H1 (cell line): ENCODE measurements around the gene PHKA2. TPM values are rescaled to one million over a fixed set of nuclear protein-coding genes. Genes with fewer than 3 reads are reported as not detected.

Experiments
- CTCF ChIA-PET: fragments of 300-600 bp; sonication (Branson Sonifier 250); formaldehyde crosslinking; loops from one replicate; lab custom pipeline; 2021; ENCODE audit not compliant: partially characterized antibody; lab: Charles Lee
- POLR2A ChIA-PET: fragments of 300-600 bp; sonication (Branson Sonifier 250); formaldehyde crosslinking; loops from one replicate; lab custom pipeline; 2021; ENCODE audit warnings: inconsistent platforms; ENCODE audit not compliant: partially characterized antibody; lab: Charles Lee
- DNase-seq, 2 experiments: peaks; one replicate each; pipeline versions ENCODE4 v3.0.0 to v3.0.0-alpha.2; 2010 to 2022; ENCODE audit warnings: low spot score in 2 of 2, low read depth in 1 of 2, mixed read lengths in 1 of 2
- FAIRE-seq: peaks from 2 replicates; lab custom pipeline; 2011; peaks lifted over from hg19 to GRCh38; lab: Jason Lieb, UNC
- H2AFZ ChIP-seq: 2 replicates; pipeline ENCODE4 v1.8.1; 2012; ENCODE audit warnings: low read length, inconsistent platforms
- H2AK5ac ChIP-seq: 2 replicates; pipeline ENCODE4 v1.6.1; 2013; ENCODE audit warnings: low read depth, low read length
- H2BK120ac ChIP-seq: replicated peaks from 2 replicates; pipeline ENCODE3; 2013; ENCODE audit warnings: low read depth, low read length, inconsistent platforms
- H2BK12ac ChIP-seq: 2 replicates; pipeline ENCODE4 v1.6.1; 2013; ENCODE audit warnings: low read depth, low read length
- H2BK15ac ChIP-seq: 2 replicates; pipeline ENCODE4 v1.6.1; 2013; ENCODE audit warnings: low read length
- H2BK20ac ChIP-seq: 2 replicates; pipeline ENCODE4 v1.6.1; 2013; ENCODE audit warnings: low read length
- H2BK5ac ChIP-seq: 2 replicates; pipeline ENCODE4 v1.6.1; 2013; ENCODE audit warnings: low read depth, low read length
- H3K14ac ChIP-seq: 2 replicates; pipeline ENCODE4 v1.6.1; 2013; ENCODE audit warnings: inconsistent platforms; ENCODE audit not compliant: insufficient read length
- H3K18ac ChIP-seq: 2 replicates; pipeline ENCODE4 v1.6.1; 2013; ENCODE audit warnings: low read length; ENCODE audit errors: extremely low read depth
- H3K23ac ChIP-seq: 2 replicates; pipeline ENCODE4 v1.6.1; 2013; ENCODE audit warnings: inconsistent platforms; ENCODE audit not compliant: insufficient read length
- H3K23me2 ChIP-seq: 2 replicates; pipeline ENCODE4 v1.6.1; 2013; ENCODE audit warnings: low read depth, low read length
- H3K27ac ChIP-seq: 2 replicates; pipeline ENCODE4 v1.6.1; 2011; ENCODE audit warnings: low read depth, low read length, inconsistent platforms
- H3K27me3 ChIP-seq, 4 experiments: replicated peaks in 1 of 4; 1 replicate in 1 of 4; 2 replicates in 3 of 4; pipeline versions ENCODE4 v1.6.1 to v1.8.1; 2011 to 2013; ENCODE audit warnings: low read length in 3 of 4, mild to moderate bottlenecking in 3 of 4, inconsistent platforms in 2 of 4, mixed read lengths in 2 of 4, moderate library complexity in 1 of 4; ENCODE audit not compliant: control insufficient read depth in 3 of 4, insufficient read depth in 3 of 4; ENCODE audit errors: extremely low read depth in 1 of 4
- H3K36me3 ChIP-seq, 4 experiments: 2 replicates each; pipeline versions ENCODE4 v1.6.1 to v1.8.1; 2011 to 2013; ENCODE audit warnings: mild to moderate bottlenecking in 4 of 4, low read length in 3 of 4, moderate library complexity in 2 of 4, control low read depth in 1 of 4, inconsistent platforms in 1 of 4; ENCODE audit not compliant: insufficient read depth in 4 of 4, control insufficient read depth in 2 of 4
- H3K4ac ChIP-seq: replicated peaks from 2 replicates; pipeline ENCODE3; 2013; ENCODE audit warnings: low read length, low read depth, mixed read lengths, inconsistent platforms; ENCODE audit not compliant: insufficient read length
- H3K4me1 ChIP-seq, 4 experiments: replicated peaks in 1 of 4; 1 replicate in 1 of 4; 2 replicates in 3 of 4; pipeline versions ENCODE4 v1.6.1 to v1.8.1; 2011 to 2013; ENCODE audit warnings: low read length in 3 of 4, inconsistent platforms in 2 of 4, mixed read lengths in 1 of 4; ENCODE audit not compliant: insufficient read depth in 4 of 4, control insufficient read depth in 3 of 4
- H3K4me2 ChIP-seq, 2 experiments: 2 replicates each; pipeline versions ENCODE4 v1.6.1 to v1.8.1; 2011 to 2013; ENCODE audit warnings: low read depth in 2 of 2, low read length in 2 of 2, control low read depth in 1 of 2, inconsistent platforms in 1 of 2, mild to moderate bottlenecking in 1 of 2; ENCODE audit not compliant: insufficient read depth in 1 of 2
- H3K4me3 ChIP-seq, 4 experiments: fragments of 200-600, 300-600 bp in 1 of 4; sonication (generic), shearing (Covaris generic), sonication (Bioruptor Twin) in 1 of 4; 2 replicates each; pipeline versions ENCODE4 v1.5.1 to v1.8.1; 2011 to 2016; ENCODE audit warnings: low read length in 4 of 4, low read depth in 3 of 4, control low read depth in 2 of 4, inconsistent platforms in 2 of 4, mild to moderate bottlenecking in 2 of 4, mixed read lengths in 1 of 4, moderate library complexity in 1 of 4; ENCODE audit not compliant: insufficient read depth in 2 of 4; ENCODE audit errors: extremely low read depth in 1 of 4
- H3K56ac ChIP-seq: replicated peaks from 2 replicates; pipeline ENCODE3; 2013; ENCODE audit warnings: low read depth, mild to moderate bottlenecking, mixed read lengths, low read length, inconsistent platforms; ENCODE audit not compliant: insufficient read length
- H3K79me1 ChIP-seq: 2 replicates; pipeline ENCODE4 v1.6.1; 2013; ENCODE audit warnings: low read depth, low read length, control low read depth
- H3K79me2 ChIP-seq, 2 experiments: 2 replicates each; pipeline versions ENCODE4 v1.6.1 to v1.8.1; 2012 to 2013; ENCODE audit warnings: low read length in 2 of 2, mild to moderate bottlenecking in 2 of 2, inconsistent platforms in 1 of 2; ENCODE audit not compliant: insufficient read depth in 2 of 2, control insufficient read depth in 1 of 2
- H3K9ac ChIP-seq, 4 experiments: replicated peaks in 1 of 4; 1 replicate in 1 of 4; 2 replicates in 3 of 4; pipeline versions ENCODE4 v1.6.1 to v1.8.1; 2011 to 2013; ENCODE audit warnings: low read depth in 3 of 4, low read length in 3 of 4, control low read depth in 2 of 4, mild to moderate bottlenecking in 2 of 4, moderate library complexity in 2 of 4, inconsistent platforms in 1 of 4; ENCODE audit errors: extremely low read depth in 1 of 4
- H3K9me3 ChIP-seq, 2 experiments: 2 replicates each; pipeline versions ENCODE4 v1.6.1 to v1.8.1; 2012 to 2013; ENCODE audit warnings: mild to moderate bottlenecking in 2 of 2, moderate library complexity in 2 of 2, control low read depth in 1 of 2, inconsistent platforms in 1 of 2, low read depth in 1 of 2, low read length in 1 of 2, mixed read lengths in 1 of 2; ENCODE audit not compliant: insufficient read depth in 2 of 2
- H4K20me1 ChIP-seq, 2 experiments: replicated peaks in 1 of 2; 2 replicates each; pipeline versions ENCODE3 to v1.8.1; 2011 to 2013; ENCODE audit warnings: inconsistent platforms in 2 of 2, low read length in 2 of 2, mild to moderate bottlenecking in 1 of 2; ENCODE audit not compliant: insufficient read depth in 2 of 2, control insufficient read depth in 1 of 2
- H4K5ac ChIP-seq: 2 replicates; pipeline ENCODE4 v1.6.1; 2013; ENCODE audit warnings: low read length, low read depth, mixed read lengths, inconsistent platforms; ENCODE audit not compliant: insufficient read length
- H4K8ac ChIP-seq: 2 replicates; pipeline ENCODE4 v1.8.0; 2013; ENCODE audit warnings: mild to moderate bottlenecking, moderate library complexity, low read length, inconsistent platforms; ENCODE audit not compliant: insufficient read depth; ENCODE audit errors: extremely low read depth
- H4K91ac ChIP-seq: replicated peaks from 2 replicates; pipeline ENCODE3; 2013; ENCODE audit warnings: low read length, mixed read lengths, inconsistent platforms; ENCODE audit not compliant: insufficient read length
- BRCA1 ChIP-seq: IDR thresholded peaks from 2 replicates; pipeline ENCODE4 v1.6.1; 2012; ENCODE audit warnings: low read depth, low read length, improper control_type of control experiment
- CBX8 ChIP-seq: fragments of 300-800, 300-1000 bp; sonication (generic); IDR thresholded peaks from 2 replicates; pipeline ENCODE4 v1.7.1; 2016; ENCODE audit warnings: low read depth, low read length, borderline replicate concordance
- E2F6 ChIP-seq: IDR thresholded peaks from 2 replicates; pipeline ENCODE4 v1.6.1; 2012; ENCODE audit warnings: inconsistent platforms
- EP300 ChIP-seq, 2 experiments: IDR thresholded peaks; 1 replicate in 1 of 2; 2 replicates in 1 of 2; pipeline ENCODE4 v1.6.1; 2011 to 2012; ENCODE audit warnings: low read depth in 2 of 2, low read length in 2 of 2, mild to moderate bottlenecking in 2 of 2, borderline replicate concordance in 1 of 2, inconsistent platforms in 1 of 2, moderate library complexity in 1 of 2
- GTF2F1 ChIP-seq: IDR thresholded peaks from 2 replicates; pipeline ENCODE4 v1.6.1; 2012; ENCODE audit warnings: low read depth, low read length, improper control_type of control experiment, borderline replicate concordance
- KDM4A ChIP-seq: IDR thresholded peaks from one replicate; pipeline ENCODE4 v1.7.1; 2012; ENCODE audit warnings: low read depth, mild to moderate bottlenecking, moderate library complexity, low read length, inconsistent platforms; ENCODE audit not compliant: severe bottlenecking
- NANOG ChIP-seq: IDR thresholded peaks from 2 replicates; pipeline ENCODE4 v1.6.1; 2011; ENCODE audit warnings: low read length, low read depth, mild to moderate bottlenecking, inconsistent platforms; ENCODE audit not compliant: insufficient read depth, poor library complexity, severe bottlenecking
- RFX5 ChIP-seq: IDR thresholded peaks from 2 replicates; pipeline ENCODE4 v1.6.1; 2011; ENCODE audit warnings: low read depth, low read length, improper control_type of control experiment, borderline replicate concordance
- SAP30 ChIP-seq: fragments of 300-600 bp; sonication (generic); IDR thresholded peaks from 2 replicates; pipeline ENCODE4 v1.7.1; 2012; ENCODE audit warnings: low read length, moderate library complexity, mild to moderate bottlenecking, inconsistent platforms; ENCODE audit not compliant: insufficient read depth, insufficient replicate concordance
- SIX5 ChIP-seq: IDR thresholded peaks from 2 replicates; pipeline ENCODE4 v1.6.1; 2011; ENCODE audit warnings: mild to moderate bottlenecking, low read depth, low read length
- TBP ChIP-seq: IDR thresholded peaks from 2 replicates; pipeline ENCODE4 v1.6.1; 2011; ENCODE audit warnings: low read depth, low read length, improper control_type of control experiment
- WGBS, 2 experiments: shearing (Covaris generic) in 1 of 2; methylation state at CpG; one replicate each; pipeline versions ENCODE4 v1.1.6 to v1.1.7; 2013 to 2015; ENCODE audit warnings: low lambda C conversion rate in 2 of 2, mixed read lengths in 2 of 2, inconsistent platforms in 1 of 2, low coverage in 1 of 2, missing lambda C conversion rate in 1 of 2; ENCODE audit not compliant: insufficient replicate concordance in 2 of 2, insufficient coverage in 1 of 2, insufficient read length in 1 of 2; ENCODE audit errors: extremely low coverage in 1 of 2, missing lambda C conversion rate in 1 of 2; 5-methylcytosine and 5-hydroxymethylcytosine counted together
- polyA plus RNA-seq, 7 experiments: library from polyadenylated mRNA; depleted of rRNA in 3 of 7; stranded (reverse) in 5 of 7; unstranded in 2 of 7; fragments of >200 nt in 5 of 7; fragments of 200-250 nt in 2 of 7; gene quantifications; 1 replicate in 5 of 7; 2 replicates in 1 of 7; 4 replicates in 1 of 7; pipeline versions ENCODE4 v1.2.1 to v1.2.3, GENCODE V29; 2011 to 2013; ENCODE audit warnings: missing spikeins in 2 of 7, mixed read lengths in 2 of 7
- total RNA-seq: library from RNA; stranded (reverse); fragmentation: NEBNext Ultra II Directional; extraction: Animal tissue kit (Norgen Biotek cat#: 25700); gene quantifications from 2 replicates; pipeline ENCODE4 v1.2.1, GENCODE V29; 2021
- TF ChIP-seq, protein P1 (sequence below): IDR thresholded peaks from 2 replicates; pipeline ENCODE4 v1.6.1; 2011; ENCODE audit warnings: low read depth, mild to moderate bottlenecking, low read length; ENCODE audit not compliant: insufficient read depth
- TF ChIP-seq, protein P2 (sequence below): IDR thresholded peaks from 2 replicates; pipeline ENCODE4 v1.6.1; 2012; ENCODE audit warnings: inconsistent platforms

The PHKA2 gene
- total and polyA plus RNA-seq, 2 of the 8 experiments (the other 6 are each of a cell fraction or from before 2014, with no cell fraction given) = 28.1 to 35.8 TPM

DNA sequence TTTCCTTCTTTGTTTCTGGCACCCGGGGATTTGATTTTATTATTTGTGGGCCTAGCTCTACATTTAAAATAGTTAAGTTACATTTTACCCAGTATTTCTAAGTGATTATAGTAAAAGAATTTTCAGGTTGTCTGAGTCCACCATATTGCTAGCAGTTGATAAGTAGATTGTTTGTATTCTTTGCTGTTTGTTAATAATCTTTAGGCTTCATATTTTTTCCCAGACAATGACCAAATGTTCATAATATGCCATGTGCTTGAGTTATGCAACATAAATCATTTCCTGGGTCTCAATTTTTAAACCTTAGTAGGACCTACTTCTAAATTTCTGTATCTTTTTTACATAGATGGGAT lies 127.3 kb downstream of the PHKA2 start:
- H3K27ac ChIP-seq = no peak overlapping the region
- ChIA-PET CTCF (no interaction called here), POLR2A (no interaction called here)
- H4K8ac ChIP-seq = no peak overlapping the region
- no peak for FAIRE-seq
- H3K36me3 ChIP-seq = no peaks in the 10 kb centered on the region
- no peak for DNase-seq
- H2AK5ac ChIP-seq = no peak overlapping the region
- H3K23ac ChIP-seq = no peak overlapping the region
- no peaks in the 10 kb centered on the region for H3K79me1 ChIP-seq
- H3K4me1 ChIP-seq = no peaks in the 10 kb centered on the region
- no peak overlapping the region for H3K4me2 ChIP-seq
- no peak overlapping the region for H3K18ac ChIP-seq
- H3K79me2 ChIP-seq = no peaks in the 10 kb centered on the region
- H2BK15ac ChIP-seq = no peak overlapping the region
- no peaks in the 10 kb centered on the region for H3K23me2 ChIP-seq
- no peaks in the 10 kb centered on the region for H3K9me3 ChIP-seq
- no peak overlapping the region for H4K5ac ChIP-seq
- no peak overlapping the region for H2BK20ac ChIP-seq
- WGBS, 2 experiments = 100% methylated on average over 1 of the region's 1 CpG; no CpG with 5 or more reads in 1 of the 2 experiments
- H4K20me1 ChIP-seq = no peaks in the 10 kb centered on the region
- H4K91ac ChIP-seq = no peak overlapping the region
- no peak overlapping the region for H2BK120ac ChIP-seq
- H2AFZ ChIP-seq = no peak overlapping the region
- no peak overlapping the region for H3K9ac ChIP-seq
- no peak overlapping the region for H2BK12ac ChIP-seq
- H3K14ac ChIP-seq = no peak overlapping the region
- no peak overlapping the region for H3K4ac ChIP-seq
- no peak overlapping the region for H2BK5ac ChIP-seq
- no peak overlapping the region for H3K56ac ChIP-seq
- no peaks in the 10 kb centered on the region for H3K27me3 ChIP-seq
- H3K4me3 ChIP-seq = no peak overlapping the region
- no peak for TF ChIP-seq CBX8
- no peak for TF ChIP-seq EP300 (IDR thresholded peaks at IDR 0.05; ENCODE audit: borderline replicate concordance in 1 of 2, low read depth in 2 of 2, low read length in 2 of 2)
- TF ChIP-seq GTF2F1 = no peak
- no peak for TF ChIP-seq SIX5
- TF ChIP-seq TBP = no peak
- TF ChIP-seq, protein P1, sequence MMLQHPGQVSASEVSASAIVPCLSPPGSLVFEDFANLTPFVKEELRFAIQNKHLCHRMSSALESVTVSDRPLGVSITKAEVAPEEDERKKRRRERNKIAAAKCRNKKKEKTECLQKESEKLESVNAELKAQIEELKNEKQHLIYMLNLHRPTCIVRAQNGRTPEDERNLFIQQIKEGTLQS = no peak
- no peak for TF ChIP-seq BRCA1
- TF ChIP-seq NANOG = no peak
- TF ChIP-seq, protein P2, sequence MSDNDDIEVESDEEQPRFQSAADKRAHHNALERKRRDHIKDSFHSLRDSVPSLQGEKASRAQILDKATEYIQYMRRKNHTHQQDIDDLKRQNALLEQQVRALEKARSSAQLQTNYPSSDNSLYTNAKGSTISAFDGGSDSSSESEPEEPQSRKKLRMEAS = no peak
- no peak for TF ChIP-seq E2F6
- no peak for TF ChIP-seq RFX5
- TF ChIP-seq KDM4A = no peak
- TF ChIP-seq SAP30 = no peak
